Measurements from ENCODE around the gene TAF4.

DNA sequence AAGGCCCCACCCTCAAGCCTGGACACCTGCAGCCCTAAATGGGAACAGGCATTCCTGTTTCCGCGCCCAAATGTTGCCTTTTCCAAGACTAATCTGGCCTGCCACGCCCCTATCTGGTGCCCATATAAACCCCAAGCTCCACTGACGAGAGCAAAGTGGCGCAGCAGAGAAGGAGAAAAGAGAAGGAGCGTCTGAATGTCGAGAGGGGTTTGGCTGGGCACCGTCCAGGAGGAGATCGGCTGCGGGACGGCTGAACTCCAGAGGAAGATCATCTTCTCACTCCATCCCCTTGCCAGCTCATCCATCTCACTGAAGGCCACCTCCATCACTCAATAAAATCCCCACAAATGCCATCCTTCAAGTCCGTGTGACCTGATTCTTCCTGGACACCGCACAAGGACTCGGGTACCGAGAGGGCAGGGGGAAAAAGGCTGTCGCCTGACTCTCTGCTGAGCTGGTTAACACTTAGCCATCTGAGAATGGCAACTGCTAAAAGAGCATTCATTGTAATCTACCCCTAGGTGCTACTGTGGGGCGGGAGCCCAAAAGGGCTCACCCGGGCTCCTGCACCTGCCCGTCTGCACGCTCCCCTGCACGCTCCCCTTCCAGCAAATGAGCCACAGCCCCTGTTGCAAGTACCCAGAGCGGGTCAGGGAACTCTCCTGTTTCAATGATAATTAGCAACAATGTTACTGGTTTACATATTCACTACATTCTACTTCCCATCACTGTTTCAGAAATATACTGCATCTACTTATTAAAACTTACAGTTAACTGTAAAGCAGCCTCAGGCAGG lies 23.5 kb downstream of the TAF4 start:
- TF ChIP-seq, protein P1, sequence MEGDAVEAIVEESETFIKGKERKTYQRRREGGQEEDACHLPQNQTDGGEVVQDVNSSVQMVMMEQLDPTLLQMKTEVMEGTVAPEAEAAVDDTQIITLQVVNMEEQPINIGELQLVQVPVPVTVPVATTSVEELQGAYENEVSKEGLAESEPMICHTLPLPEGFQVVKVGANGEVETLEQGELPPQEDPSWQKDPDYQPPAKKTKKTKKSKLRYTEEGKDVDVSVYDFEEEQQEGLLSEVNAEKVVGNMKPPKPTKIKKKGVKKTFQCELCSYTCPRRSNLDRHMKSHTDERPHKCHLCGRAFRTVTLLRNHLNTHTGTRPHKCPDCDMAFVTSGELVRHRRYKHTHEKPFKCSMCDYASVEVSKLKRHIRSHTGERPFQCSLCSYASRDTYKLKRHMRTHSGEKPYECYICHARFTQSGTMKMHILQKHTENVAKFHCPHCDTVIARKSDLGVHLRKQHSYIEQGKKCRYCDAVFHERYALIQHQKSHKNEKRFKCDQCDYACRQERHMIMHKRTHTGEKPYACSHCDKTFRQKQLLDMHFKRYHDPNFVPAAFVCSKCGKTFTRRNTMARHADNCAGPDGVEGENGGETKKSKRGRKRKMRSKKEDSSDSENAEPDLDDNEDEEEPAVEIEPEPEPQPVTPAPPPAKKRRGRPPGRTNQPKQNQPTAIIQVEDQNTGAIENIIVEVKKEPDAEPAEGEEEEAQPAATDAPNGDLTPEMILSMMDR (conservative IDR thresholded peaks at IDR 0.05 in 1 of 2, IDR thresholded peaks at IDR 0.05 in 1 of 2; ENCODE audit: low read depth in 1 of 2, low read length in 2 of 2): no peak
- no peak for TF ChIP-seq EZH2 (IDR thresholded peaks at IDR 0.05; ENCODE audit: low read length, missing control alignments)

All from fibroblast of lung (primary cell).